Mesenchymal stem cell (in vitro differentiated cells and primary cell): ENCODE results near the gene ASGR2.
A peak's percentile ranks its signal among the peaks of the same experiment; 100 is the strongest.

ENCODE experiments used
- DNase-seq: peaks from one replicate; pipeline ENCODE4 v3.0.0-alpha.2; 2013
- H2AFZ ChIP-seq: one replicate; pipeline ENCODE4 v1.6.1; 2013; ENCODE audit warnings: low read depth, mild to moderate bottlenecking, control low read depth, inconsistent platforms, low read length, moderate library complexity
- H2AK5ac ChIP-seq: 2 replicates; pipeline ENCODE4 v1.6.1; 2013; ENCODE audit warnings: low read length, moderate library complexity, mild to moderate bottlenecking, inconsistent platforms; ENCODE audit not compliant: severe bottlenecking
- H2BK120ac ChIP-seq: one replicate; pipeline ENCODE4 v1.6.1; 2013; ENCODE audit warnings: low read depth, mild to moderate bottlenecking, inconsistent platforms, low read length, moderate library complexity
- H2BK12ac ChIP-seq, 2 experiments: one replicate each; pipeline ENCODE4 v1.6.1; 2013; ENCODE audit warnings: inconsistent platforms in 2 of 2, low read length in 2 of 2, mild to moderate bottlenecking in 2 of 2, moderate library complexity in 2 of 2, control low read depth in 1 of 2
- H2BK15ac ChIP-seq: one replicate; pipeline ENCODE4 v1.6.1; 2013; ENCODE audit warnings: mild to moderate bottlenecking, low read depth, inconsistent platforms; ENCODE audit not compliant: poor library complexity, severe bottlenecking
- H2BK5ac ChIP-seq: 2 replicates; pipeline ENCODE4 v1.6.1; 2013; ENCODE audit warnings: low read depth, mild to moderate bottlenecking, low read length, control low read depth, inconsistent platforms; ENCODE audit not compliant: poor library complexity, severe bottlenecking
- H3K14ac ChIP-seq, 2 experiments: one replicate each; pipeline ENCODE4 v1.6.1; 2013; ENCODE audit warnings: inconsistent platforms in 2 of 2, low read length in 2 of 2, control low read depth in 1 of 2, mild to moderate bottlenecking in 1 of 2, moderate library complexity in 1 of 2
- H3K18ac ChIP-seq, 2 experiments: one replicate each; pipeline ENCODE4 v1.6.1; 2013; ENCODE audit warnings: inconsistent platforms in 2 of 2, low read length in 2 of 2, control low read depth in 1 of 2, low read depth in 1 of 2, mild to moderate bottlenecking in 1 of 2
- H3K23ac ChIP-seq, 2 experiments: one replicate each; pipeline ENCODE4 v1.6.1; 2013; ENCODE audit warnings: inconsistent platforms in 2 of 2, low read length in 2 of 2, mild to moderate bottlenecking in 2 of 2, moderate library complexity in 2 of 2, control low read depth in 1 of 2
- H3K27ac ChIP-seq: 2 replicates; pipeline ENCODE4 v1.5.1; 2013; ENCODE audit warnings: mild to moderate bottlenecking, moderate library complexity, low read length, control low read depth, inconsistent platforms; ENCODE audit not compliant: poor library complexity, severe bottlenecking
- H3K27me3 ChIP-seq, 2 experiments: 2 replicates each; pipeline versions ENCODE4 v1.6.1 to v1.7.0; 2013; ENCODE audit warnings: low read length in 2 of 2, mild to moderate bottlenecking in 2 of 2, moderate library complexity in 2 of 2, control low read depth in 1 of 2, inconsistent platforms in 1 of 2; ENCODE audit not compliant: control insufficient read depth in 1 of 2, insufficient read depth in 1 of 2
- H3K36me3 ChIP-seq, 2 experiments: 2 replicates each; pipeline versions ENCODE4 v1.6.1 to v1.7.0; 2013; ENCODE audit warnings: low read length in 2 of 2, control low read depth in 1 of 2, inconsistent platforms in 1 of 2, low read depth in 1 of 2, mild to moderate bottlenecking in 1 of 2; ENCODE audit not compliant: insufficient read depth in 2 of 2, control insufficient read depth in 1 of 2
- H3K4ac ChIP-seq, 2 experiments: one replicate each; pipeline ENCODE4 v1.6.1; 2013; ENCODE audit warnings: inconsistent platforms in 2 of 2, low read length in 2 of 2, mild to moderate bottlenecking in 2 of 2, moderate library complexity in 2 of 2, control low read depth in 1 of 2, low read depth in 1 of 2
- H3K4me1 ChIP-seq: 2 replicates; pipeline ENCODE4 v1.6.1; 2013; ENCODE audit warnings: low read depth, low read length, control low read depth; ENCODE audit not compliant: control insufficient read depth, insufficient read depth
- H3K4me2 ChIP-seq: 2 replicates; pipeline ENCODE4 v1.6.1; 2013; ENCODE audit warnings: low read length, mild to moderate bottlenecking, inconsistent platforms; ENCODE audit not compliant: poor library complexity, severe bottlenecking
- H3K4me3 ChIP-seq, 2 experiments: 2 replicates each; pipeline versions ENCODE4 v1.5.1 to v1.7.0; 2013; ENCODE audit warnings: low read length in 2 of 2, mild to moderate bottlenecking in 2 of 2, control low read depth in 1 of 2, low read depth in 1 of 2; ENCODE audit not compliant: insufficient read depth in 1 of 2
- H3K79me1 ChIP-seq: replicated peaks from 2 replicates; pipeline ENCODE4 v1.6.1; 2013; ENCODE audit warnings: mild to moderate bottlenecking, control low read depth, low read length, inconsistent platforms; ENCODE audit not compliant: poor library complexity, severe bottlenecking
- H3K9ac ChIP-seq: 2 replicates; pipeline ENCODE4 v1.7.0; 2013; ENCODE audit warnings: mild to moderate bottlenecking, low read length, moderate library complexity
- H3K9me3 ChIP-seq: 2 replicates; pipeline ENCODE4 v1.7.0; 2013; ENCODE audit warnings: mild to moderate bottlenecking, low read length; ENCODE audit not compliant: control insufficient read depth
- H4K8ac ChIP-seq: one replicate; pipeline ENCODE4 v1.6.1; 2013; ENCODE audit warnings: inconsistent platforms, mild to moderate bottlenecking, low read length, moderate library complexity
- H4K91ac ChIP-seq: one replicate; pipeline ENCODE4 v1.6.1; 2013; ENCODE audit warnings: mild to moderate bottlenecking, low read length, inconsistent platforms
- WGBS: methylation state at CpG from one replicate; pipeline ENCODE4 v1.1.7; 2013; ENCODE audit warnings: mixed read lengths; 5-methylcytosine and 5-hydroxymethylcytosine counted together

The ASGR2 gene

GRCh38 chr17:7064261-7064660, 50.4 kb downstream of the ASGR2 start:
- H3K23ac ChIP-seq: no peak overlapping the region
- WGBS: 70% methylated on average over 4 of the region's 4 CpGs
- DNase-seq: no peak
- H3K4me1 ChIP-seq: peaks cover 16% of the 10 kb centered on the region
- H3K4ac ChIP-seq: no peak overlapping the region
- no peak overlapping the region for H3K4me3 ChIP-seq
- H3K18ac ChIP-seq: no peak overlapping the region
- peaks cover 0 to 40% of the 10 kb centered on the region in 2 experiments for H3K27me3 ChIP-seq
- peak overlapping the region; percentile 44 for H3K27ac ChIP-seq
- H3K9me3 ChIP-seq: peaks cover 24% of the 10 kb centered on the region
- peak overlapping the region; percentile 50 for H4K91ac ChIP-seq
- H2BK120ac ChIP-seq: no peak overlapping the region
- no peak overlapping the region for H4K8ac ChIP-seq
- H3K79me1 ChIP-seq: no peaks in the 10 kb centered on the region
- H2AFZ ChIP-seq: no peak overlapping the region
- H2BK12ac ChIP-seq: no peak overlapping the region
- no peak overlapping the region for H3K9ac ChIP-seq
- no peak overlapping the region for H3K4me2 ChIP-seq
- H3K14ac ChIP-seq: no peak overlapping the region
- H2BK15ac ChIP-seq: no peak overlapping the region
- no peaks in the 10 kb centered on the region for H3K36me3 ChIP-seq
- no peak overlapping the region for H2BK5ac ChIP-seq
- H2AK5ac ChIP-seq: no peak overlapping the region

GRCh38 chr17:7063518-7064094, 51.0 kb downstream of the ASGR2 start:
- Histone ChIP-seq H3K9me3 (peaks cover 18% of the 10 kb centered on the region), H2BK5ac (no peak overlapping the region), H2BK12ac (no peak overlapping the region), H3K4ac (no peak overlapping the region), H3K27ac (peak overlapping the region; percentile 39), H3K18ac (no peak overlapping the region), H4K8ac (no peak overlapping the region), H2AFZ (no peak overlapping the region), H2BK120ac (no peak overlapping the region), H3K14ac (no peak overlapping the region), H2BK15ac (no peak overlapping the region), H3K27me3 (peaks cover 0 to 40% of the 10 kb centered on the region in 2 experiments), H3K4me1 (peaks cover 16% of the 10 kb centered on the region), H4K91ac (no peak overlapping the region), H3K79me1 (no peaks in the 10 kb centered on the region), H3K36me3 (no peaks in the 10 kb centered on the region), H3K9ac (no peak overlapping the region), H3K4me3 (no peak overlapping the region), H2AK5ac (no peak overlapping the region), H3K4me2 (no peak overlapping the region), H3K23ac (no peak overlapping the region)
- DNase-seq: no peak
- 50% methylated on average over 4 of the region's 6 CpGs for WGBS

- Histone ChIP-seq H3K4me2 (no peak overlapping the region), H2AK5ac (no peak overlapping the region), H3K9ac (no peak overlapping the region), H3K27ac (peak overlapping the region; percentile 6), H3K36me3 (no peaks in the 10 kb centered on the region), H3K4ac (no peak overlapping the region), H3K79me1 (no peaks in the 10 kb centered on the region), H3K9me3 (no peaks in the 10 kb centered on the region), H2BK15ac (no peak overlapping the region), H3K14ac (no peak overlapping the region), H2BK5ac (no peak overlapping the region), H4K8ac (no peak overlapping the region), H3K27me3 (peaks cover 0 to 31% of the 10 kb centered on the region in 2 experiments), H3K4me1 (peaks cover 16% of the 10 kb centered on the region), H4K91ac (no peak overlapping the region), H2BK12ac (no peak overlapping the region), H3K18ac (no peak overlapping the region), H2BK120ac (no peak overlapping the region), H3K23ac (no peak overlapping the region), H2AFZ (no peak overlapping the region), H3K4me3 (peak overlapping the region in 1 of 2 experiments; percentile 14)
- DNase-seq: peak; percentile 47
- WGBS: 28% methylated on average over 5 of the region's 6 CpGs
Measured at GRCh38 chr17:7060165-7060891, 54.3 kb downstream of the ASGR2 start.

- H3K27ac ChIP-seq: no peak overlapping the region
- H3K4me3 ChIP-seq: no peak overlapping the region
- no peak overlapping the region for H3K18ac ChIP-seq
- no peaks in the 10 kb centered on the region for H3K36me3 ChIP-seq
- no peak overlapping the region for H2AK5ac ChIP-seq
- WGBS: 72% methylated on average over 7 of the region's 7 CpGs
- peaks cover 0 to 28% of the 10 kb centered on the region in 2 experiments for H3K27me3 ChIP-seq
- no peak overlapping the region for H3K14ac ChIP-seq
- H3K4me2 ChIP-seq: no peak overlapping the region
- H3K4ac ChIP-seq: no peak overlapping the region
- no peak overlapping the region for H2BK120ac ChIP-seq
- H4K91ac ChIP-seq: no peak overlapping the region
- H3K9me3 ChIP-seq: no peaks in the 10 kb centered on the region
- DNase-seq: peak; percentile 29
- H3K9ac ChIP-seq: no peak overlapping the region
- H3K79me1 ChIP-seq: no peaks in the 10 kb centered on the region
- no peak overlapping the region for H2BK12ac ChIP-seq
- peaks cover 10% of the 10 kb centered on the region for H3K4me1 ChIP-seq
- H2BK15ac ChIP-seq: no peak overlapping the region
- H3K23ac ChIP-seq: no peak overlapping the region
- H2AFZ ChIP-seq: no peak overlapping the region
- H2BK5ac ChIP-seq: no peak overlapping the region
- no peak overlapping the region for H4K8ac ChIP-seq
Measured at GRCh38 chr17:7058831-7059447, 55.7 kb downstream of the ASGR2 start.
